DMS114 treated with DMSO at 0.1 percent for 48 hours (cell line): ENCODE results near the gene GFY.
"Not testable (repeated sequence)": the region's sequence is repeated elsewhere in the genome, so short reads cannot be mapped to it uniquely, and the experiment has no call there.

Experiments
- DNase-seq: peaks from one replicate; lab custom pipeline; 2025; ENCODE audit not compliant: unreplicated experiment; lab: John Stamatoyannopoulos, UW

Gene GFY

DNA sequence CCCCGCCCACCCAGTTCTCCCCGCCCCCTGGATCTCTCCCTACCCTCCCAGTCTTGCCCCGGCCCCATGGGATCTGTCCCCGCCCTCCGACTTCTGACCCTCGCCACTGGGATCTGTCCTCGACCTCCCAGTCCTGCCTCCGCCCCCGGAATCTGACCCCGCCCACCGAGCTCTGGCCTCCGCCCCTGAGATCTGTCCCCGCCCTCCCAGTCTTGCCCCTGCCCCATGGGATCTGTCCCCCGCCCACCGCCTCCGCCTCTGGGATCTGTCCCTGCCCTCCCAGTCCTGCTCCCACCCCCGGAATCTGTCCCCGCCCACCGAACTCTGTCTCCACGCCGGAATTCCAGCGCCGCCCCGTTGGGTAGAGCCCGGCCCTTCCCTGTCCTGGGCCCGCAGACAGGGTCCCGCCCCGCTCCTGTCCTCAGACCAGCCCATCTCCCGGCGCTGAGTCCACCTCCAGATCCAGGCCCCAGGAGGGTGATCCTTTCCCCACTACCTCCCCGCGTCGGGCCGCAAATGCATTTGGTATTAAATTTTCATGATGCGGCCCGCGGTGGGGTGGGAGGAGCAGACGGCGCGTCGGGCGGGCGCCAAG, 17.7 kb downstream of the GFY start:
- peak; percentile 49 for DNase-seq

DNA sequence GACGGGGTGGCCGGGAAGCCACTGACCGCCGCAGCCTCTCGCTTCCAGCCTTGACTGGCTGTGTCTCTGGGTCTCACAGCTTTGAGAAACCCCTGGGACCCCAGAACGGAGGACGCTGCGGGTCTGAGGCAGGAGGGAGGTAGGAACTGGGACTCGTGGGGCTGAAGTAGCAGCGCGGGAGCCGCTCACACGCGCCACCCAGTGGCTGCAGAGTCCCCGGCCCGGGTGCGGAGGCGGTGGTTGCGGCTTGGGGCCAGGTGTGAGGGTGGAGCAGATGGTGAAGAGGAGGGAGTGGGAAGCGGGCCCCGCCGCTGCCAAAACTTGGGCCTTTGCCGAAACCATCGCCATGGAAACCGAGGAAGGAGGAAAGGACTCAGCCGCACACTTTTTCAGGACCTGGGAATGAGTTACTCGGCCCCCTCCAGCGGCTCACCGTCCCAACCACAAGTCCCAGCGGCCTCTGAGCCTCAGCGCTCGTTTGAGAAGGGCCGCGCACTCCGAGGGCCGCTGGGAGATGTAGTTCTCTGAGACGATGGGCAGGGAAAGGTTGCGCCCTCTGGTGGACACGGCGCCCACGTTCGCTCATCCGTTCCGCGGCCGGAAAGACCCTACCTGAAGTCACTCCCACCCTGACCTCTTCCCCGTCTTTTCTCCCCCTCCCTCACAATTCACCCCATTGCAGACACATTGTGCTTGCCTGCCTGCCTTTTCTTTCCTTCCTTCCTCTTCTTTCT, 18.3 kb downstream of the GFY start:
- DNase-seq: peak; percentile 79

DNA sequence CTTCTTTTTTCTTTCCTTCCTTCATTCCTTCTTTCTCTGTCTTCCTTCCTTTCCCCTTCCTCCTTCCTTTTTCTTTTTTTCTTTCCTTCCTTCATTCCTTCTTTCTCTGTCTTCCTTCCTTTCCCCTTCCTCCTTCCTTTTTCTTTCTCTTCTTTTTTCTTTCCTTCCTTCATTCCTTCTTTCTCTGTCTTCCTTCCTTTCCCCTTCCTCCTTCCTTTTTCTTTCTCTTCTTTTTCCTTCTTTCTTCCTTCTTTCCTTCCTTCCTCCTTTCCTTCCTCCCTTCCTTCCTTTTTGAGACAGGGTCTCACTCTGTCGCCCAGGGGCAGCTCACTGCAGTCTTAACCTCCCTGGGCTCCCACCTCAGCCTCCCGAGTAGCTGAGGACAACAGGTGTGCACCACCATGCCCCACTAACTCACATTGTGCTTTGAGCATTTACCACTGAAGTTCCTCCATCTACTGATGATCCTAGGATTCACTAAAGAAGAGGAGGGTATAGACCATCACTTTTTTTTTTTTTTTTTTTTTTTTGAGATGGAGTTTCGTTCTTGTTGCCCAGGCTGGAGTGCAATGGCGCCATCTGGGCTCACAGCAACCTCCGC, 19.0 kb downstream of the GFY start:
- not testable (repeated sequence) for DNase-seq

DNA sequence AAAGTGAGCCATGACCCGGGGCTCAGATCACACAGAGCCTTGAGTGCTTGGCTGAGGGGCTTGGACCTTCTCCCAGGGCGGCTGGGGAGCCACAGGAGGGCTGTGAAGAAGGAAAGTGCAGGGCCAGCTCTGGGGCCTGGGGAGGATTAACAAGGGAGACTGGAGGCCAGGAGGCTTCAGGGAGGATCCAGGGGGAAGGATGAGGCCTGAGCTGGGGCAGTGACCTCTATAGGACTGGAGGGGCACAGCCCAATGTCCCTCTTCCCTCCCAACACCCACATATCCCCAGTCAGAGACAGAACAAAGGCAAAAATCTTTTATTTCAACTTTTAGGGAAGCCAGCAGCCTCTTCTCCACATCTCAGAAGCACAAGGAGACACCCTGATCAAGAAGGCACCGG, 20.8 kb downstream of the GFY start:
- DNase-seq: no peak

DNA sequence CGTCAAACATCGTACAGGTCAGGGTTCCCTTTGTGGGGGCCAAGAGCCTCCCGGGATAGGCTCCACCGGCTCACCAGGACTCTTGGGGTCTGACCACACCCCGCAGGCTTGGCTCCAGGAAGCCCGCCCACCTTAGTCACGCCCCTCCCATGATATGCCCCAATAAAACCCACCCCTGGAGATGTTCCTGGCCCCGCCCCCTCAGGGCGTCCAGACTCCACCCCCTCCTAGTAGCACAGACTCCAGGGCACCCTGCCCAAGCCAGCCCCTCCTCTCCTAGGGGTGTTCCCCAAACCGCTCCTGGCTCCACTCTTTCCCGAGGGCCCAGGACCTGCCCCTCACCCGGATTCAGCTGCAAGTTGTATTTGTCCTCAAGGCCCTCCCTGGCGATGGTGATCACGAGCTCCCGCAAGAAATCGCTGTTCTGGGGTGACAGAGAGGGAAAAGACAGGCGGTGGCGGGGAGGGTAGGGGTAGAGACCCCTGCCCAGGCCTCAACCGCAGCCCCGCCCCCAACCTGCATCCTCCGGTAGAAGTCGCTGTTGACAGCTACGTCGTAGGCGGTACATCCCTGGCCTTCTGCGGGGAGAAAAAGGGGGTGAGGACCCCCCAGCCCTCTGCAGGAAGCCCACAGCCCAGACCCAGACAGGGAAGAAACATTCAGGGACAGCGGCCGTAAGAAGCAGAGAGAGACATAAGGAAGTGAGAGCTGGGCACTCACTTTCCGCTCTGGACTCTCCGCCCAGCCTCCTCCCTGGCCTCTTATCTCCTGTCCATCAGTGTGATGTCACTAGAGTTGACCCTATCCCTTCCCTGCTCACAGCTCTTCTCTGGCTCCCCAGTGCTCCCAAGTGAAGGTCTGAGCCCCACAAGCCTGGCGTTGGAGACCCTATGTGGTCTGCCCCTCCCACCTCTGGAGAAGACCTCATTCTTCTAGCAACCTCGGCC, 22.6 kb downstream of the GFY start:
- peak; percentile 18 for DNase-seq

DNA sequence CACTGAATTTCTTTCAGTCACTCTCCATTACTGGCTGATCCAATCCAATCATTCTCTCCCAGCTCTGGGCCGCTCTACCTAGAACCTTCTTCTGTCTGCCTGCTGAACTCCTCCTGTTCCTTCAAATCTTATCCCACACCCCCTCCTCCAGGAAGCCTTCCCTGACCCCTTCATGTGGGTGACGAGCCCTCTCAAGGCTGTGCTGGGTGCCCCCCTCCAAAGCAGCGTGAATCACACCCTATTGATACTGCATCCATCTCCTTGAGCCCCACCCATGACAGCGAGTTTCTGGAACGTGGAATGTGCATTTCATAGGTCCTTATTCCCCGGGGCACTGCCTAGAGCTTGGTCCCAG, 23.2 kb downstream of the GFY start:
- no peak for DNase-seq

DNA sequence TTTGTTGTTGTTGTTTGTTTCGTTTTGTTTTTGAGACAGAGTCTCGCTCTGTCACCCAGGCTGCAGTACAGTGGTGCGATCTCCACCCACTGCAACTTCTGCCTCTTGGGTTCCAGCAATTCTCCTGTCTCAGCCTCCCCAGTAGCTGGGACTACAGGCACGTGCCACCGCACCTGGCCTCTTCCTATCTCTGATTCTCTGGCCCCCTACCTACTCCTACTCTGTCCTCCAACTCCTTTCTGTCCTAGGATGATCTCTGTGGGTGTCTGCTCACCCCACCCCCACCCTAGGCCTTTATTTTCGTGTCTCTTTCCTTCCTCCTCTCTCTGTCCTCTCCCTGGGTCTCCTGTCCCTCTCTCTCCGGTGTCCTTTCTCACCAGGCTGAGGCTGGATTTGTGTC, 25.2 kb downstream of the GFY start:
- no peak for DNase-seq

DNA sequence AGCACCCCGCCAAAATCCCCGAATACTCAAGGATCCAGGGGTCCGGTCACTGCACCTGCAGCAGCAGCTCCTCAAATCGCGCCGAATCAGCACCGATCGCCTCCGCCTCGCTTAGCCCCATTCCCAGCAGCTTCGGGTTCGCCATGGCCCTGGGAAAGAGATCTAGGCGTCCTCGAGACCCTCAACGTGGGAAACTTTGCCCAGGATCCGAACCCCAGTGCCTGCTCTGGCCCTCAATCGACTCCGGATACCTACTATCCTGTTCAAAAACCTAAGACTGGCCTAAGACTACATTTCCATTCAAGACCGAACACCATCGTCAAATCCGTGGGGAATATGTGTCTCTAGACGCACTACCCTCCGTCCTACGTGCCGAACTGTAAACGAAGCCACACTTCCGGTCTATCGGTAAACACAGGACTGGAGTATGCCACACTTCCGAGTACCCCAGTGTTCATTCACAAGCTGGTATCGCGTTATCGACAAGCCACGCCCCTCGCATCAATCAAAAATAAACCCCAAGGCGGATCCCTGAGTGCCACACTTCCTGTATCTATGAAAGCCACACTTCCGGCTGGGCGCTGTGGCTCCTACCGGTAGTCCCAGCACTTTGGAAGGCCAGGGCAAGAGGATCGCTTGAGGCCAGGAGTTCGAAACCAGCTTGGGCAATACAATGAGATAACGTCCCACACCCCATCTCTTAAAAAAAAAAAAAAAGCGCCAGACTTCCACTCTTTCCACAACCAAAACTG, 26.4 kb downstream of the GFY start, which contains the start of gene PIH1D1:
Gene PIH1D1 (minus strand): TSS at position 385 of the 752 bp plus-strand sequence. CDS start 240 bp downstream, at position 145.
- DNase-seq: peak; percentile 95

DNA sequence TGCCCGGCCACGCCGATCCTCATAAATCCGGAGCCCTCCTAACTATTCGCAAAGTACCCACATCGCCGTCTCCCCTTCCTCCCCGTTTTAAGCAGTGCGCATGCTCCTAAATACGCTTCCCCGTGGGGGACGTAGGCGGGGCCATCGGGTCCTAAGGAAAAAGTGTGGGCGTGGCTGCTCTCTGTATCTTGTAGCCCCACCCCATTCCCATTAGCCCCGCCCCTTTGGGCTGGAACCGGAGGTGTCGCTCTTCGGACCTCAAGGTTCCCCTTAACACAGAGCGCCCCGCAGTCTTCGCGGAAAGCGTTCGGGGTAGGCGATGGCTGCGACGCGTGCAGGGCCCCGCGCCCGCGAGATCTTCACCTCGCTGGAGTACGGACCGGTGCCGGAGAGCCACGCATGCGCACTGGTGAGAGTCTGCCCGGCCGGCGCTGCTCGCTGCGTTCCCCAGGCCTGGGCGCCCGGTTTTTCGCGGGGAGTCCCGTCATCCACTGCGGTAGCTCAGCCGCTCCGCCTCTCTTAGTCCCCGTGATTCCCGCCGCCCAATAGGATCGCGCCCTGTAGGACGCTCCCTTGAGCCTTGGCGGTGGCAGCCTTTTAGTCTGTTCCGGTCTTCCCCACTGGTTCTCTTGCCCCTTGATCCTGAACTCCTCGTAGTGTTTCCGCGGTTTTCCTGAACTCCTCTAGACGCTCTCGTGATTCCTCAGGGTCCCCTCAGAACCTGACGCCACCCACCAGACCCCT, 28.0 kb downstream of the GFY start, which contains the start of gene ALDH16A1:
Gene ALDH16A1 (plus strand): TSS at position 213 of the 744 bp plus-strand sequence. CDS start 107 bp downstream, at position 320.
- DNase-seq: peak; percentile 86

DNA sequence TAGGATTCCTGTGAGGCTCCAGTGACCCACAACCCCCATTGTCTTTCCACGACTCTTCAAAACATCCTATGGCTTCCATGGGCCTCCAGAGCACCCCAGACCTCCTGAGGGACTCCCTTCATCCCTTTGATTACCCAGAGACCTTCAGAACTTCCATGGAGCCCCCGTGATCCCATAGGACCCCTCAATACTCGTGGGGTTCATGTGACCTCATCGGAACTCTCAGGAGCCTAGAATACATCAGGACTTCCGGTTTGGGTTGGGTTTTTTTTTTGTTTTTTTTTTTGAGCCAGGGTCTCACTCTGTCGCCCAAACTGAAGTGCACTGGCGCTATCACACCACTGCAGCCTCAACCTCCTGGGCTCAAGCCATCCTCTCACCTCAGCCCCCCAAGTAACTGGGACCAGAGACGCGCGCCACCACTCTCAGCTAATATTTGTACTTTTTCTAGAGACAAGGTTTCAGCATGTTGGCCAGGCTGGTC, 28.6 kb downstream of the GFY start:
- no peak for DNase-seq

DNA sequence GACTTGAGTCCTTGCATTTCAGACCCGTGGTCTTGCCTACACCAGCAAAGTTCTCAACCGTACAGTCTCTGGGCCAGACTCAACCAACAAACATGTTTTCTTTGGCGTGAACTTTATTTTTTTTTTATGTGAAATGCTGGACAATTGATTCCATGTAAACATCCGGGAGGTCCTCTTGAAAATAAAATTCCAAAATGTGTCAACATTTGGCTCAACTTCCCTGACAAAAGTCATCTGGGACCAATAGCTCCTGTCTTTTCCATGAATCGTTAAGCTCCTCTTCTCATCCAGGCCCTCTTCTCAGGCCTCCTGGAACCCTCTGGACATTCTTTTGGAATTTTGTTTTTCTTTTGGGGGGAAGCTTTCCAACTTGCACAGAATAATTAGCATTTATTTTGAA, 30.6 kb downstream of the GFY start:
- no peak for DNase-seq

DNA sequence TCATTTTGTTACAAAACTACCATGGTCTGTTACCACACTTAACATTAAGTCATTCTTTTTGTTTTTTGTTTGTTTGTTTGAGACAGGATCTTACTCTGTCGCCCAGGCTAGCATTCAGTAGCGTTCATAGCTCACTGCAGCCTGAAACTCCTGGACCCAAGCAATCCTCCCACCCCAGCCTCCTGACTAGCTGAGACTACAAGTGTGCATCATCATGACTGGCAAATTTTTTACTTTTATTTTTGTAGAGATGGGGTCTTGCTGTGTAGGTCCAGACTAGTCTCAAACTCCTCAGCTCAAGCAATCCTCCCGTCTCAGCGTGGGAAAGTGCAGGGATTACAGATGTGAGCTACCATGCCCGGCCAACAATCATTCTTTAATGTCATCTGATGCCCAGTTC, 31.1 kb downstream of the GFY start:
- no peak for DNase-seq

DNA sequence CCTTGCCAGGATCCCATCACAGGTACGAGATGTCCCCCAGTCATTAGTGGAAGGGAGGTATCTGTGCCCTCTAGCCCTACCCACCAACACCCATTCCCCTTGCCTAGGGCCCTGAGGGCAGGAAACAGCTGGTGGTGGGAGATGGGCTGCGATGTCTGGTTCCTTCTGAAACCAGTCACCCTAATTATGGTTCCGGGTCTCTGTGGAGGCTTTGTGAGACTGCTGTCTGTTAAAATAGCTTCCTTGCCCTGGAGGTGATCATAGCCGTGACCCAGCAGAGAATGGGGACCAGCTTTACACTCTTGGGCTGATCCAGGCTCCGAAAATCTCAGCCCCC, 33.3 kb downstream of the GFY start:
- no peak for DNase-seq

DNA sequence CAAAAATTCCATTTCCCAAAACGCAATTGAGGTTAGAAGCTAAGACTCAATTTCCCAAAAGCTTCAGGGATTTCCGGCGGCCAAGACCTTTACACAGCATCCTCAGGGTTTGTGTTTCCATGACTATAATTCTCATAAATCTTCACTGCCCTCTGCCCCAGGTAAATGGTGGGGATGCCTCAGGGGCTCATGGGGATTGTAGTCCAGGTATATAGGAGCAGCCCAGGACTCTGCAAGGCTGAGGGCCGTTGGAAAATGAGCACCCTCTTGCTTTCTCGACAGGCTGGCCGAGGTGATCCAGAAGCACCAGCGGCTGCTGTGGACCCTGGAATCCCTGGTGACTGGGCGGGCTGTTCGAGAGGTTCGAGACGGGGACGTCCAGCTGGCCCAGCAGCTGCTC, 34.2 kb downstream of the GFY start:
- DNase-seq: no peak

DNA sequence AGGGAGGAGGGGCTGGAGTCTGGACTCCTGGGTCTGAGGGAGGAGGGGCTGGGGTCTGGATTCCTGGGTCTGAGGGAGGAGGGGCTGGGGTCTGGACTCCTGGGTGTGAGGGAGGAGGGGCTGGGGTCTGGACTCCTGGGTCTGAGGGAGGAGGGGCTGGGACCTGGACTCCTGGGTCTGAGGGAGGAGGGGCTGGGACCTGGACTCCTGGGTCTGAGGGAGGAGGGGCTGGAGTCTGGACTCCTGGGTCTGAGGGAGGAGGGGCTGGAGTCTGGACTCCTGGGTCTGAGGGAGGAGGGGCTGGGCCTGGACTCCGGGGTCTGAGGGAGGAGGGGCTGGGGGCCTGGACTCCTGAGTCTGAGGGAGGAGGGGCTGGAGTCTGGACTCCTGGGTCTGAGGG, 35.9 kb downstream of the GFY start:
- DNase-seq: not testable (repeated sequence)

DNA sequence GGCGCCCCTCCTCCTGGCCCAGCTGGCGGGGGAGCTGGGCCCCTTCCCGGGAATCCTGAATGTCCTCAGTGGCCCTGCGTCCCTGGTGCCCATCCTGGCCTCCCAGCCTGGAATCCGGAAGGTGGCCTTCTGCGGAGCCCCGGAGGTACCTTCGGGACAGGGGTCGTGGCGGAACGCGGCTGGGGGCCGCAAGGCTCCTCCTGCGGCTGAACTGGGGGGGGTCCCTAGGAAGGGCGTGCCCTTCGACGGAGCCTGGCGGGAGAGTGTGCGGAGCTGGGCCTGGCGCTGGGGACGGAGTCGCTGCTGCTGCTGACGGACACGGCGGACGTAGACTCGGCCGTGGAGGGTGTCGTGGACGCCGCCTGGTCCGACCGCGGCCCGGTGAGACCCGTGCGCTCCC, 36.5 kb downstream of the GFY start:
- DNase-seq: no peak

DNA sequence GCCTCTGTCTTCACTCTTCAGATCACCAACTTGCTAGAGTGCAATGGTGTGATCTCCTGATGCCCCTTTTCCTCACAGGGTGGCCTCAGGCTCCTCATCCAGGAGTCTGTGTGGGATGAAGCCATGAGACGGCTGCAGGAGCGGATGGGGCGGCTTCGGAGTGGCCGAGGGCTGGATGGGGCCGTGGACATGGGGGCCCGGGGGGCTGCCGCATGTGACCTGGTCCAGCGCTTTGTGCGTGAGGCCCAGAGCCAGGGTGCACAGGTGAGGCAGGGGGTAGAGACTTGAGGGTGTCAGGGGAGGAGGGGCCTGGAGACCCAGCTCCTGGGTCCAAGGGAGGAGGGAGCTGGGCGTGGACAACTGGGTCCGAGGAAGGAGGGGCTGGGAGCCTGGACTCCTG, 37.3 kb downstream of the GFY start:
- no peak for DNase-seq

DNA sequence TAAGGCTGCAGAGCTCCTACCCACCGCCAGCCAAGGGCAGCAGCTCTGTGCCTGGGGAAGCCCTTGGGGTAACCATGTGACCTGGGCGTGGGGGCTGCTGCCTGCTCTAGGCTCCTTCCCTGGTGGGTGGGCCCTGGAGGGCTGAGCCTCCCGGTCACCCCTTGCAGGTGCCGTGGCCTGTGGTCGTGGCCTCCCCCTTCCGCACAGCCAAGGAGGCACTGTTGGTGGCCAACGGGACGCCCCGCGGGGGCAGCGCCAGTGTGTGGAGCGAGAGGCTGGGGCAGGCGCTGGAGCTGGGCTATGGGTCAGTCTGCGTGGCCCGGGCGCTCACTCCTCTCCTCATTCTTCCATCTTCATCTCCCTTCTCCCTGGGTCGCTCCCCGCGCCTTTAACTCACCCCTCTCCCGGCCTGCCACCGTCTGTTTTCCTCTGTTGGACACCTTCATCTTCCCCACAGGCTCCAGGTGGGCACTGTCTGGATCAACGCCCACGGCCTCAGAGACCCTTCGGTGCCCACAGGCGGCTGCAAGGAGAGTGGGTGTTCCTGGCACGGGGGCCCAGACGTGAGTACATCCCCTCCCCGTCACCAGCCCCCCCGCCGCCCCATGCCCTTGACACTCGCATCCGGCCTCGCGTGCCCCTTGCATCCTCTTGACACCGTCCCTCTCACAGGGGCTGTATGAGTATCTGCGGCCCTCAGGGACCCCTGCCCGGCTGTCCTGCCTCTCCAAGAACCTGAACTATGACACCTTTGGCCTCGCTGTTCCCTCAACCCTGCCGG, 39.0 kb downstream of the GFY start:
- DNase-seq: no peak

DNA sequence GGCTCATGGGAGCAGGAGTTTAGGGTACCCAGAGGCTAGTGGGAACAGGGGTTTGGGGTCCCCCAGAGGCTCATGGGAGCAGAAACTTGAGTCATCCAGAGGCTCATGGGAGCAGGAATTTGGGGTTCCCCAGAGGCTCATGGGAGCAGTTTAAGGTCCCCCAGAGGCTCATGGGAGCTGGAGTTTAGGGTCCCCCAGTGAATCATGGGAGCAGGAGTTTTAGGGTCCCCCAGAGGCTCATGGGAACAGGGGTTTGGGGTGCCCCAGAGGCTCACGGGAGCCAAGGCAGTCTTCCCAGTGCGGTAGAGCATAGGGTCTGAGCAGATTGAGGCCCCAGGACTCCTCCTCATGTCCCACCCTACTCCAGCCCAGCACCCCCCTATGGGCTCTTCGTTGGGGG, 40.2 kb downstream of the GFY start:
- DNase-seq: no peak
